PFSK-1 (cell line): ENCODE data around the gene ANGPT4.

Experiments
- FOXP2 ChIP-seq: optimal IDR thresholded peaks from 2 replicates; pipeline ENCODE3; 2011; ENCODE audit warnings: borderline replicate concordance, control low read depth, inconsistent platforms; ENCODE audit not compliant: insufficient read depth; ENCODE audit errors: extremely low read length, extremely low read depth
- POLR2AphosphoS5 ChIP-seq: IDR thresholded peaks from 2 replicates; pipeline ENCODE4 v1.6.1; 2012; ENCODE audit warnings: low read depth, mild to moderate bottlenecking, control low read depth, low read length, moderate library complexity
- SIN3A ChIP-seq: IDR thresholded peaks from 2 replicates; pipeline ENCODE4 v1.6.1; 2012; ENCODE audit warnings: mild to moderate bottlenecking, low read length, moderate library complexity, borderline replicate concordance; ENCODE audit not compliant: insufficient read depth
- TAF1 ChIP-seq: IDR thresholded peaks from 2 replicates; pipeline ENCODE4 v1.6.1; 2012; ENCODE audit warnings: low read length, control low read depth, borderline replicate concordance; ENCODE audit not compliant: insufficient read depth
- TF ChIP-seq, protein P1 (sequence below), 2 experiments: IDR thresholded peaks; 2 replicates each; pipeline versions ENCODE4 v1.6.1 to v1.8.0; 2011 to 2012; ENCODE audit warnings: low read depth in 2 of 2, low read length in 2 of 2, control low read depth in 1 of 2, inconsistent platforms in 1 of 2, mild to moderate bottlenecking in 1 of 2, moderate library complexity in 1 of 2; ENCODE audit not compliant: insufficient read depth in 1 of 2

GRCh38 chr20:881051-881782 lies 34.9 kb downstream of the ANGPT4 start:
- TF ChIP-seq, protein P1, sequence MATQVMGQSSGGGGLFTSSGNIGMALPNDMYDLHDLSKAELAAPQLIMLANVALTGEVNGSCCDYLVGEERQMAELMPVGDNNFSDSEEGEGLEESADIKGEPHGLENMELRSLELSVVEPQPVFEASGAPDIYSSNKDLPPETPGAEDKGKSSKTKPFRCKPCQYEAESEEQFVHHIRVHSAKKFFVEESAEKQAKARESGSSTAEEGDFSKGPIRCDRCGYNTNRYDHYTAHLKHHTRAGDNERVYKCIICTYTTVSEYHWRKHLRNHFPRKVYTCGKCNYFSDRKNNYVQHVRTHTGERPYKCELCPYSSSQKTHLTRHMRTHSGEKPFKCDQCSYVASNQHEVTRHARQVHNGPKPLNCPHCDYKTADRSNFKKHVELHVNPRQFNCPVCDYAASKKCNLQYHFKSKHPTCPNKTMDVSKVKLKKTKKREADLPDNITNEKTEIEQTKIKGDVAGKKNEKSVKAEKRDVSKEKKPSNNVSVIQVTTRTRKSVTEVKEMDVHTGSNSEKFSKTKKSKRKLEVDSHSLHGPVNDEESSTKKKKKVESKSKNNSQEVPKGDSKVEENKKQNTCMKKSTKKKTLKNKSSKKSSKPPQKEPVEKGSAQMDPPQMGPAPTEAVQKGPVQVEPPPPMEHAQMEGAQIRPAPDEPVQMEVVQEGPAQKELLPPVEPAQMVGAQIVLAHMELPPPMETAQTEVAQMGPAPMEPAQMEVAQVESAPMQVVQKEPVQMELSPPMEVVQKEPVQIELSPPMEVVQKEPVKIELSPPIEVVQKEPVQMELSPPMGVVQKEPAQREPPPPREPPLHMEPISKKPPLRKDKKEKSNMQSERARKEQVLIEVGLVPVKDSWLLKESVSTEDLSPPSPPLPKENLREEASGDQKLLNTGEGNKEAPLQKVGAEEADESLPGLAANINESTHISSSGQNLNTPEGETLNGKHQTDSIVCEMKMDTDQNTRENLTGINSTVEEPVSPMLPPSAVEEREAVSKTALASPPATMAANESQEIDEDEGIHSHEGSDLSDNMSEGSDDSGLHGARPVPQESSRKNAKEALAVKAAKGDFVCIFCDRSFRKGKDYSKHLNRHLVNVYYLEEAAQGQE (IDR thresholded peaks at IDR 0.05; ENCODE audit: insufficient read depth in 1 of 2, low read depth in 2 of 2, low read length in 2 of 2) = 0 out of 4 replicates have a peak, but pooled peaks of 1 of the 2 experiments have one; percentile 24
- TF ChIP-seq POLR2AphosphoS5 (no peak), SIN3A (no peak), TAF1 (no peak), FOXP2 (no peak)
